H9 (cell line): ENCODE results near the gene PRSS56. TPM values are rescaled to one million over a fixed set of nuclear protein-coding genes. Genes with fewer than 3 reads are reported as not detected.
A peak's percentile ranks its signal among the peaks of the same experiment; 100 is the strongest.

Source experiments
- DNase-seq: peaks from one replicate; pipeline ENCODE4 v3.0.0-alpha.2; 2017
- H2AFZ ChIP-seq: one replicate; pipeline ENCODE4 v1.6.1; 2013; ENCODE audit warnings: mild to moderate bottlenecking, low read length, control low read depth, moderate library complexity
- H2AK5ac ChIP-seq: 2 replicates; pipeline ENCODE4 v1.6.1; 2013; ENCODE audit warnings: low read length, control low read depth, mixed read lengths; ENCODE audit not compliant: insufficient read length
- H2BK120ac ChIP-seq: one replicate; pipeline ENCODE4 v1.6.1; 2013; ENCODE audit warnings: low read depth, mild to moderate bottlenecking, low read length, control low read depth, inconsistent platforms; ENCODE audit not compliant: poor library complexity, severe bottlenecking
- H2BK12ac ChIP-seq: 2 replicates; pipeline ENCODE4 v1.6.1; 2013; ENCODE audit warnings: low read length, control low read depth, mixed read lengths, low read depth; ENCODE audit not compliant: insufficient read length
- H2BK15ac ChIP-seq: 2 replicates; pipeline ENCODE4 v1.6.1; 2013; ENCODE audit warnings: low read depth, low read length, control low read depth
- H2BK20ac ChIP-seq: one replicate; pipeline ENCODE4 v1.6.1; 2013; ENCODE audit warnings: low read depth, mild to moderate bottlenecking, low read length, control low read depth, inconsistent platforms; ENCODE audit not compliant: poor library complexity, severe bottlenecking
- H2BK5ac ChIP-seq: 2 replicates; pipeline ENCODE4 v1.6.1; 2013; ENCODE audit warnings: low read length, control low read depth, mixed read lengths; ENCODE audit not compliant: insufficient read length
- H3K14ac ChIP-seq: 2 replicates; pipeline ENCODE4 v1.6.1; 2013; ENCODE audit warnings: low read length, control low read depth; ENCODE audit not compliant: insufficient read depth
- H3K18ac ChIP-seq: 2 replicates; pipeline ENCODE4 v1.6.1; 2013; ENCODE audit warnings: low read depth, mild to moderate bottlenecking, mixed read lengths, low read length, control low read depth; ENCODE audit not compliant: insufficient read length
- H3K23ac ChIP-seq: 2 replicates; pipeline ENCODE4 v1.6.1; 2013; ENCODE audit warnings: low read length, control low read depth, mixed read lengths, low read depth; ENCODE audit not compliant: insufficient read length
- H3K23me2 ChIP-seq: 2 replicates; pipeline ENCODE4 v1.6.1; 2013; ENCODE audit warnings: low read depth, mild to moderate bottlenecking, mixed read lengths, low read length, control low read depth; ENCODE audit not compliant: insufficient read length, poor library complexity, severe bottlenecking
- H3K27ac ChIP-seq: 2 replicates; pipeline ENCODE4 v1.5.1; 2013; ENCODE audit warnings: low read length, control low read depth, mixed read lengths, low read depth; ENCODE audit not compliant: insufficient read length
- H3K27me3 ChIP-seq: 2 replicates; pipeline ENCODE4 v1.6.1; 2013; ENCODE audit warnings: low read length, control low read depth, inconsistent platforms; ENCODE audit not compliant: insufficient read depth
- H3K4ac ChIP-seq: 2 replicates; pipeline ENCODE4 v1.6.1; 2013; ENCODE audit warnings: low read depth, mild to moderate bottlenecking, control low read depth, inconsistent platforms, low read length, moderate library complexity
- H3K4me1 ChIP-seq: 2 replicates; pipeline ENCODE4 v1.6.1; 2013; ENCODE audit warnings: low read length, control low read depth, inconsistent platforms; ENCODE audit not compliant: insufficient read depth
- H3K4me2 ChIP-seq: 2 replicates; pipeline ENCODE4 v1.6.1; 2013; ENCODE audit warnings: low read length, control low read depth, mixed read lengths; ENCODE audit not compliant: insufficient read length, insufficient read depth
- H3K56ac ChIP-seq: 2 replicates; pipeline ENCODE4 v1.6.1; 2013; ENCODE audit warnings: low read depth, mild to moderate bottlenecking, mixed read lengths, low read length, control low read depth; ENCODE audit not compliant: insufficient read length
- H3K79me1 ChIP-seq: 2 replicates; pipeline ENCODE4 v1.6.1; 2013; ENCODE audit warnings: low read depth, mild to moderate bottlenecking, moderate library complexity, low read length, control low read depth, inconsistent platforms; ENCODE audit not compliant: insufficient read depth, poor library complexity, severe bottlenecking
- H3K79me2 ChIP-seq: 2 replicates; pipeline ENCODE4 v1.6.1; 2013; ENCODE audit warnings: low read length, control low read depth, inconsistent platforms; ENCODE audit not compliant: insufficient read depth
- H3K9ac ChIP-seq: 2 replicates; pipeline ENCODE4 v1.6.1; 2013; ENCODE audit warnings: low read length, control low read depth, mixed read lengths; ENCODE audit not compliant: insufficient read length; ENCODE audit errors: extremely low read depth
- H3K9me3 ChIP-seq: one replicate; pipeline ENCODE4 v1.6.1; 2013; ENCODE audit warnings: low read depth, low read length, inconsistent platforms; ENCODE audit not compliant: control insufficient read depth
- H3T11ph ChIP-seq: one replicate; pipeline ENCODE4 v1.6.1; 2013; ENCODE audit warnings: mild to moderate bottlenecking, low read length, control low read depth, inconsistent platforms
- H4K20me1 ChIP-seq: one replicate; pipeline ENCODE4 v1.6.1; 2013; ENCODE audit not compliant: control insufficient read depth, insufficient read length, insufficient read depth
- H4K5ac ChIP-seq: 2 replicates; pipeline ENCODE4 v1.6.1; 2013; ENCODE audit warnings: low read depth, mild to moderate bottlenecking, mixed read lengths, low read length, control low read depth; ENCODE audit not compliant: insufficient read length
- H4K8ac ChIP-seq: replicated peaks from 2 replicates; pipeline ENCODE4 v1.6.1; 2013; ENCODE audit warnings: low read length, control low read depth, mixed read lengths, low read depth; ENCODE audit not compliant: insufficient read length
- H4K91ac ChIP-seq: 2 replicates; pipeline ENCODE4 v1.6.1; 2013; ENCODE audit warnings: low read depth, mild to moderate bottlenecking, moderate library complexity, mixed read lengths, low read length, control low read depth; ENCODE audit not compliant: insufficient read length
- H3K27ac Mint-ChIP-seq, 3 experiments: 2 replicates in 2 of 3; 3 replicates in 1 of 3; pipeline ENCODE4 v1.8.0; 2020 to 2021; ENCODE audit warnings: mixed read lengths in 3 of 3, mild to moderate bottlenecking in 1 of 3, moderate library complexity in 1 of 3
- H3K27me3 Mint-ChIP-seq: 2 replicates; pipeline ENCODE4 v1.8.0; 2021; ENCODE audit warnings: low read depth, mild to moderate bottlenecking, moderate library complexity, mixed read lengths
- H3K36me3 Mint-ChIP-seq, 3 experiments: 2 replicates in 2 of 3; 3 replicates in 1 of 3; pipeline ENCODE4 v1.8.0; 2020 to 2021; ENCODE audit warnings: low read depth in 3 of 3, mixed read lengths in 3 of 3; ENCODE audit not compliant: insufficient read depth in 1 of 3
- H3K4me1 Mint-ChIP-seq, 2 experiments: 2 replicates each; pipeline ENCODE4 v1.8.0; 2020; ENCODE audit warnings: mixed read lengths in 2 of 2
- H3K4me3 Mint-ChIP-seq, 2 experiments: 2 replicates in 1 of 2; 3 replicates in 1 of 2; pipeline ENCODE4 v1.8.0; 2020 to 2021; ENCODE audit warnings: mild to moderate bottlenecking in 2 of 2, mixed read lengths in 2 of 2, moderate library complexity in 1 of 2
- H3K9me3 Mint-ChIP-seq, 2 experiments: 2 replicates in 1 of 2; 3 replicates in 1 of 2; pipeline ENCODE4 v1.8.0; 2020; ENCODE audit warnings: mild to moderate bottlenecking in 2 of 2, mixed read lengths in 2 of 2, moderate library complexity in 1 of 2
- CTCF ChIP-seq: fragments of 200-600 bp; sonication (generic); conservative IDR thresholded peaks from 3 replicates; pipeline ENCODE4 v1.8.0; 2021; ENCODE audit warnings: antibody characterized with exemption, mild to moderate bottlenecking
- WGBS: extraction: QIAGEN DNeasy Blood & Tissue Kit; methylation state at CpG from one replicate; pipeline ENCODE4 v1.1.7; 2013; ENCODE audit warnings: missing lambda C conversion rate, low lambda C conversion rate, mixed read lengths; ENCODE audit not compliant: insufficient read length; ENCODE audit errors: extremely low coverage; 5-methylcytosine and 5-hydroxymethylcytosine counted together
- total RNA-seq: library from RNA; stranded (reverse); gene quantifications from 2 replicates; pipeline ENCODE4 v1.2.1, GENCODE V29; 2021

Gene PRSS56
- total RNA-seq, 1 experiment from 2014 or later = not detected

GRCh38 chr2:232523682-232524597 lies 3.8 kb downstream of the PRSS56 start:
- no peaks in the 10 kb centered on the region for H4K20me1 ChIP-seq
- no peak overlapping the region for H2BK15ac ChIP-seq
- no peak overlapping the region for H4K8ac ChIP-seq
- no peak overlapping the region for H3T11ph ChIP-seq
- no peak overlapping the region for H4K91ac ChIP-seq
- H4K5ac ChIP-seq = no peak overlapping the region
- H2BK12ac ChIP-seq = no peak overlapping the region
- no peaks in the 10 kb centered on the region for H3K79me1 ChIP-seq
- no peak overlapping the region for H2AK5ac ChIP-seq
- peaks cover 15% of the 10 kb centered on the region for H3K27me3 ChIP-seq
- H3K27ac ChIP-seq = no peak overlapping the region
- Mint-ChIP-seq H3K4me3 (peak overlapping the region; percentile 45 to 72), H3K9me3 (no peaks in the 10 kb centered on the region), H3K36me3 (peaks cover 0 to 1% (median 0%) of the 10 kb centered on the region in 3 experiments; a peak in 1 of 7 replicates), H3K27me3 (peaks cover 80% of the 10 kb centered on the region), H3K27ac (no peak overlapping the region), H3K4me1 (peaks cover 5 to 25% of the 10 kb centered on the region in 2 experiments)
- H3K9me3 ChIP-seq = no peaks in the 10 kb centered on the region
- no peak overlapping the region for H3K4ac ChIP-seq
- DNase-seq = peak; percentile 88
- H3K14ac ChIP-seq = no peak overlapping the region; the same call in 1 of the 2 replicates
- peaks cover 14% of the 10 kb centered on the region for H3K23me2 ChIP-seq
- no peak overlapping the region for H3K9ac ChIP-seq
- H3K23ac ChIP-seq = no peak overlapping the region
- WGBS = no CpG with 5 or more reads among the region's 75 CpGs
- H2BK20ac ChIP-seq = no peak overlapping the region
- no peak overlapping the region for H2AFZ ChIP-seq
- H3K4me2 ChIP-seq = peak overlapping the region; percentile 42
- H3K79me2 ChIP-seq = no peaks in the 10 kb centered on the region
- H3K18ac ChIP-seq = no peak overlapping the region
- peak; percentile 73 for TF ChIP-seq CTCF
- no peak overlapping the region for H3K56ac ChIP-seq
- H2BK5ac ChIP-seq = no peak overlapping the region
- H3K4me1 ChIP-seq = no peaks in the 10 kb centered on the region
- no peak overlapping the region for H2BK120ac ChIP-seq
